Measurements from ENCODE around the gene LTBP4.
A peak's percentile ranks its signal among the peaks of the same experiment; 100 is the strongest.

The LTBP4 gene

DNA sequence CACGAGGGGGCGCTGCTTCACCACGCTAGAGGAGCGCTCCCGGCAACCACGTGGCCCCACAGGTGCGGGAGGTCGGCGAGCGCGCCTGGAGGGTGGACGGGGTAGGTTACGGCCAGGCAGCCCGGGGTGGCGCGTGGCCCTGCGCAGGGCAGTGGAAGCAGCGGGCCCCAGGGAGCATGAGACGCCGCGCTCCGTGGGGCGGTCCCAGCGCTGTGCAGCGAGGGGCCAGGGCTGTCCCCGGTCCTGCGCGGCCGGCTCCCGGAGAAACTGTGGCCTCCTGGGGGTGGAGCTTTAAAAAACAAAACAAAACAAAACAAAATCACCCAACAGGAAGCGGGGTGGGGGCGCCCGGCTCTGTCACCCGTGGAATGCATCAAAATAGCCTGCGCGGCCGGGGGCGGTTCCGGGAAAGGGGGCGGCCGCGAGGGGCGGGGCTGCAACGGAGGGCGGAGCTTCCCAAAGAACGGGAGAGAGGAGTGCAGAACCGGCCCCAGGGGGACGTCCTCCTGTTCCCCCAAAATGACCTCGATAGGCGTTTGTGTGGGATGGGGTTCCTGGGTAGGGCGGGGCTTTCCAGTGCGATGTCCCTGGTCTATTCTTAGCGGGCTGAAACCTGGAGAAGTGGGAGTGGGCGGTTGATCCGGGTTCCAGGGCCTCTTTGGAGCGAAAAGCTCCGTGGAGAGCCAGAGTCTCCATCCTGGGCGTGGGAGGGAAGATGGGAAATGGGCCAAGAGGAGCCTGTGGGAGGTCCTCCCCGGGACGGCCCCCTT, 61.9 kb downstream of the LTBP4 start (continued):
- TF ChIP-seq, protein P1, sequence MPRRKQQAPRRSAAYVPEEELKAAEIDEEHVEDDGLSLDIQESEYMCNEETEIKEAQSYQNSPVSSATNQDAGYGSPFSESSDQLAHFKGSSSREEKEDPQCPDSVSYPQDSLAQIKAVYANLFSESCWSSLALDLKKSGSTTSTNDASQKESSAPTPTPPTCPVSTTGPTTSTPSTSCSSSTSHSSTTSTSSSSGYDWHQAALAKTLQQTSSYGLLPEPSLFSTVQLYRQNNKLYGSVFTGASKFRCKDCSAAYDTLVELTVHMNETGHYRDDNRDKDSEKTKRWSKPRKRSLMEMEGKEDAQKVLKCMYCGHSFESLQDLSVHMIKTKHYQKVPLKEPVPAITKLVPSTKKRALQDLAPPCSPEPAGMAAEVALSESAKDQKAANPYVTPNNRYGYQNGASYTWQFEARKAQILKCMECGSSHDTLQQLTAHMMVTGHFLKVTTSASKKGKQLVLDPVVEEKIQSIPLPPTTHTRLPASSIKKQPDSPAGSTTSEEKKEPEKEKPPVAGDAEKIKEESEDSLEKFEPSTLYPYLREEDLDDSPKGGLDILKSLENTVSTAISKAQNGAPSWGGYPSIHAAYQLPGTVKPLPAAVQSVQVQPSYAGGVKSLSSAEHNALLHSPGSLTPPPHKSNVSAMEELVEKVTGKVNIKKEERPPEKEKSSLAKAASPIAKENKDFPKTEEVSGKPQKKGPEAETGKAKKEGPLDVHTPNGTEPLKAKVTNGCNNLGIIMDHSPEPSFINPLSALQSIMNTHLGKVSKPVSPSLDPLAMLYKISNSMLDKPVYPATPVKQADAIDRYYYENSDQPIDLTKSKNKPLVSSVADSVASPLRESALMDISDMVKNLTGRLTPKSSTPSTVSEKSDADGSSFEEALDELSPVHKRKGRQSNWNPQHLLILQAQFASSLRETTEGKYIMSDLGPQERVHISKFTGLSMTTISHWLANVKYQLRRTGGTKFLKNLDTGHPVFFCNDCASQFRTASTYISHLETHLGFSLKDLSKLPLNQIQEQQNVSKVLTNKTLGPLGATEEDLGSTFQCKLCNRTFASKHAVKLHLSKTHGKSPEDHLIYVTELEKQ (tag by site-specific recombination; IDR thresholded peaks at IDR 0.05; ENCODE audit: borderline replicate concordance), result peak; percentile 32; the same call in 1 of the 2 replicates
- TF ChIP-seq, protein P2, sequence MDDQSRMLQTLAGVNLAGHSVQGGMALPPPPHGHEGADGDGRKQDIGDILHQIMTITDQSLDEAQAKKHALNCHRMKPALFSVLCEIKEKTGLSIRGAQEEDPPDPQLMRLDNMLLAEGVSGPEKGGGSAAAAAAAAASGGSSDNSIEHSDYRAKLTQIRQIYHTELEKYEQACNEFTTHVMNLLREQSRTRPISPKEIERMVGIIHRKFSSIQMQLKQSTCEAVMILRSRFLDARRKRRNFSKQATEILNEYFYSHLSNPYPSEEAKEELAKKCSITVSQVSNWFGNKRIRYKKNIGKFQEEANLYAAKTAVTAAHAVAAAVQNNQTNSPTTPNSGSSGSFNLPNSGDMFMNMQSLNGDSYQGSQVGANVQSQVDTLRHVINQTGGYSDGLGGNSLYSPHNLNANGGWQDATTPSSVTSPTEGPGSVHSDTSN (CRISPR knock-in tag; IDR thresholded peaks at IDR 0.05), result peak; percentile 93
- peak; percentile 78; the same call in 1 of the 2 replicates for TF ChIP-seq KLF7 (tag by site-specific recombination; IDR thresholded peaks at IDR 0.05; ENCODE audit: borderline replicate concordance)
- no peak; the same call in 1 of the 2 replicates for TF ChIP-seq ZNF792 (tag by site-specific recombination; IDR thresholded peaks at IDR 0.05)
- peak; percentile 82 for TF ChIP-seq ZNF423 (tag by site-specific recombination; IDR thresholded peaks at IDR 0.05)
- TF ChIP-seq, protein P3, sequence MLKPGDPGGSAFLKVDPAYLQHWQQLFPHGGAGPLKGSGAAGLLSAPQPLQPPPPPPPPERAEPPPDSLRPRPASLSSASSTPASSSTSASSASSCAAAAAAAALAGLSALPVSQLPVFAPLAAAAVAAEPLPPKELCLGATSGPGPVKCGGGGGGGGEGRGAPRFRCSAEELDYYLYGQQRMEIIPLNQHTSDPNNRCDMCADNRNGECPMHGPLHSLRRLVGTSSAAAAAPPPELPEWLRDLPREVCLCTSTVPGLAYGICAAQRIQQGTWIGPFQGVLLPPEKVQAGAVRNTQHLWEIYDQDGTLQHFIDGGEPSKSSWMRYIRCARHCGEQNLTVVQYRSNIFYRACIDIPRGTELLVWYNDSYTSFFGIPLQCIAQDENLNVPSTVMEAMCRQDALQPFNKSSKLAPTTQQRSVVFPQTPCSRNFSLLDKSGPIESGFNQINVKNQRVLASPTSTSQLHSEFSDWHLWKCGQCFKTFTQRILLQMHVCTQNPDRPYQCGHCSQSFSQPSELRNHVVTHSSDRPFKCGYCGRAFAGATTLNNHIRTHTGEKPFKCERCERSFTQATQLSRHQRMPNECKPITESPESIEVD (tag by site-specific recombination; IDR thresholded peaks at IDR 0.05), result no peak
- peak; percentile 65 for TF ChIP-seq ZNF843 (tag by site-specific recombination; IDR thresholded peaks at IDR 0.05)
- TF ChIP-seq ZNF184 (tag by site-specific recombination; IDR thresholded peaks at IDR 0.05), result peak; percentile 67
- no peak for TF ChIP-seq ZFP3 (tag by site-specific recombination; IDR thresholded peaks at IDR 0.05; ENCODE audit: low read depth)
- TF ChIP-seq GLIS1 (tag by site-specific recombination; IDR thresholded peaks at IDR 0.05), result peak; percentile 100
- TF ChIP-seq, protein P4, sequence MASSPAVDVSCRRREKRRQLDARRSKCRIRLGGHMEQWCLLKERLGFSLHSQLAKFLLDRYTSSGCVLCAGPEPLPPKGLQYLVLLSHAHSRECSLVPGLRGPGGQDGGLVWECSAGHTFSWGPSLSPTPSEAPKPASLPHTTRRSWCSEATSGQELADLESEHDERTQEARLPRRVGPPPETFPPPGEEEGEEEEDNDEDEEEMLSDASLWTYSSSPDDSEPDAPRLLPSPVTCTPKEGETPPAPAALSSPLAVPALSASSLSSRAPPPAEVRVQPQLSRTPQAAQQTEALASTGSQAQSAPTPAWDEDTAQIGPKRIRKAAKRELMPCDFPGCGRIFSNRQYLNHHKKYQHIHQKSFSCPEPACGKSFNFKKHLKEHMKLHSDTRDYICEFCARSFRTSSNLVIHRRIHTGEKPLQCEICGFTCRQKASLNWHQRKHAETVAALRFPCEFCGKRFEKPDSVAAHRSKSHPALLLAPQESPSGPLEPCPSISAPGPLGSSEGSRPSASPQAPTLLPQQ (tag by site-specific recombination; IDR thresholded peaks at IDR 0.05), result peak; percentile 99
- no peak for TF ChIP-seq YY2 (tag by site-specific recombination; IDR thresholded peaks at IDR 0.05)
- TF ChIP-seq KLF10 (tag by site-specific recombination; IDR thresholded peaks at IDR 0.05), result peak; percentile 78; the same call in 1 of the 2 replicates
- TF ChIP-seq ZNF660 (tag by site-specific recombination; IDR thresholded peaks at IDR 0.05), result peak; percentile 93
- TF ChIP-seq ZXDB (tag by site-specific recombination; IDR thresholded peaks at IDR 0.05), result peak; percentile 89
- peak; percentile 72 for TF ChIP-seq KLF1 (tag by site-specific recombination; IDR thresholded peaks at IDR 0.05)
- no peak for TF ChIP-seq GLI2 (tag by site-specific recombination; IDR thresholded peaks at IDR 0.05; ENCODE audit: borderline replicate concordance, low read depth)
- TF ChIP-seq, protein P5, sequence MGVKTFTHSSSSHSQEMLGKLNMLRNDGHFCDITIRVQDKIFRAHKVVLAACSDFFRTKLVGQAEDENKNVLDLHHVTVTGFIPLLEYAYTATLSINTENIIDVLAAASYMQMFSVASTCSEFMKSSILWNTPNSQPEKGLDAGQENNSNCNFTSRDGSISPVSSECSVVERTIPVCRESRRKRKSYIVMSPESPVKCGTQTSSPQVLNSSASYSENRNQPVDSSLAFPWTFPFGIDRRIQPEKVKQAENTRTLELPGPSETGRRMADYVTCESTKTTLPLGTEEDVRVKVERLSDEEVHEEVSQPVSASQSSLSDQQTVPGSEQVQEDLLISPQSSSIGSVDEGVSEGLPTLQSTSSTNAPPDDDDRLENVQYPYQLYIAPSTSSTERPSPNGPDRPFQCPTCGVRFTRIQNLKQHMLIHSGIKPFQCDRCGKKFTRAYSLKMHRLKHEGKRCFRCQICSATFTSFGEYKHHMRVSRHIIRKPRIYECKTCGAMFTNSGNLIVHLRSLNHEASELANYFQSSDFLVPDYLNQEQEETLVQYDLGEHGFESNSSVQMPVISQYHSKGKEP (tag by site-specific recombination; IDR thresholded peaks at IDR 0.05), result peak; percentile 8; the same call in 1 of the 2 replicates
- TF ChIP-seq ZNF433 (tag by site-specific recombination; IDR thresholded peaks at IDR 0.05; ENCODE audit: low read depth), result no peak
- peak; percentile 100 for TF ChIP-seq ZNF600 (tag by site-specific recombination; IDR thresholded peaks at IDR 0.05)
- TF ChIP-seq EGR2 (tag by site-specific recombination; IDR thresholded peaks at IDR 0.05; ENCODE audit: low read depth), result peak; percentile 98
- TF ChIP-seq ZNF302 (tag by site-specific recombination; IDR thresholded peaks at IDR 0.05; ENCODE audit: low read depth), result no peak
- TF ChIP-seq ZEB2 (tag by site-specific recombination; IDR thresholded peaks at IDR 0.05), result peak; percentile 97
- no peak for TF ChIP-seq ZNF560 (tag by site-specific recombination; IDR thresholded peaks at IDR 0.05; ENCODE audit: borderline replicate concordance)
- no peak for TF ChIP-seq ZNF776 (tag by site-specific recombination; IDR thresholded peaks at IDR 0.05; ENCODE audit: borderline replicate concordance)
- no peak for TF ChIP-seq ZNF266 (tag by site-specific recombination; IDR thresholded peaks at IDR 0.05; ENCODE audit: low read depth)
- peak; percentile 65 for TF ChIP-seq ZNF341 (tag by site-specific recombination; IDR thresholded peaks at IDR 0.05; ENCODE audit: low read depth)
- TF ChIP-seq BCL11B (tag by site-specific recombination; IDR thresholded peaks at IDR 0.05; ENCODE audit: low read depth), result peak; percentile 72; the same call in 1 of the 2 replicates
- TF ChIP-seq, protein P6, sequence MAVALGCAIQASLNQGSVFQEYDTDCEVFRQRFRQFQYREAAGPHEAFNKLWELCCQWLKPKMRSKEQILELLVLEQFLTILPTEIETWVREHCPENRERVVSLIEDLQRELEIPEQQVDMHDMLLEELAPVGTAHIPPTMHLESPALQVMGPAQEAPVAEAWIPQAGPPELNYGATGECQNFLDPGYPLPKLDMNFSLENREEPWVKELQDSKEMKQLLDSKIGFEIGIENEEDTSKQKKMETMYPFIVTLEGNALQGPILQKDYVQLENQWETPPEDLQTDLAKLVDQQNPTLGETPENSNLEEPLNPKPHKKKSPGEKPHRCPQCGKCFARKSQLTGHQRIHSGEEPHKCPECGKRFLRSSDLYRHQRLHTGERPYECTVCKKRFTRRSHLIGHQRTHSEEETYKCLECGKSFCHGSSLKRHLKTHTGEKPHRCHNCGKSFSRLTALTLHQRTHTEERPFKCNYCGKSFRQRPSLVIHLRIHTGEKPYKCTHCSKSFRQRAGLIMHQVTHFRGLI (tag by site-specific recombination; IDR thresholded peaks at IDR 0.05), result peak; percentile 70
